ENCODE data around the gene SQOR.
A peak's percentile ranks its signal among the peaks of the same experiment; 100 is the strongest.

DNA sequence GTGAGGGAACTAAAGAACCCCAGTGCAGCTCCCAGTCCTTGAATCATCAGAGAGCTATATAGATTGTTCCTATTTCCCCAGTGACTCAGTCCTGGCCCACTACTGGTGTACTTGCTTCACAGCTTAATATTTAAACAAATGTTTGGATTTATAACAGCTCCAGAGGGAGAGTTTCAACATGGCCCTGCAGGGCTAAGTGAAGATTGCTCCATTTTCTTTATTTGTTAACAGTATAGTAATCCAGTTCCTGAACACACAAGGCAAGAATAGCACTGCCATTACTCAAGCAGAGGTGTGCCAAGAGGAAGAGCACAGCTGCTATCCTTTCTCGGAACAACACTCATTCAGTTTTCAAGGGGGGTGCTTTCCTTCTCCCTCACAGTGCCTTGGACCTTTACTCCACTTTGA, 6.5 kb downstream of the SQOR start:
- TF ChIP-seq, protein P1, sequence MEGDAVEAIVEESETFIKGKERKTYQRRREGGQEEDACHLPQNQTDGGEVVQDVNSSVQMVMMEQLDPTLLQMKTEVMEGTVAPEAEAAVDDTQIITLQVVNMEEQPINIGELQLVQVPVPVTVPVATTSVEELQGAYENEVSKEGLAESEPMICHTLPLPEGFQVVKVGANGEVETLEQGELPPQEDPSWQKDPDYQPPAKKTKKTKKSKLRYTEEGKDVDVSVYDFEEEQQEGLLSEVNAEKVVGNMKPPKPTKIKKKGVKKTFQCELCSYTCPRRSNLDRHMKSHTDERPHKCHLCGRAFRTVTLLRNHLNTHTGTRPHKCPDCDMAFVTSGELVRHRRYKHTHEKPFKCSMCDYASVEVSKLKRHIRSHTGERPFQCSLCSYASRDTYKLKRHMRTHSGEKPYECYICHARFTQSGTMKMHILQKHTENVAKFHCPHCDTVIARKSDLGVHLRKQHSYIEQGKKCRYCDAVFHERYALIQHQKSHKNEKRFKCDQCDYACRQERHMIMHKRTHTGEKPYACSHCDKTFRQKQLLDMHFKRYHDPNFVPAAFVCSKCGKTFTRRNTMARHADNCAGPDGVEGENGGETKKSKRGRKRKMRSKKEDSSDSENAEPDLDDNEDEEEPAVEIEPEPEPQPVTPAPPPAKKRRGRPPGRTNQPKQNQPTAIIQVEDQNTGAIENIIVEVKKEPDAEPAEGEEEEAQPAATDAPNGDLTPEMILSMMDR (IDR thresholded peaks at IDR 0.05), result peak in 1 of 4 donors; percentile 6
- TF ChIP-seq POLR2A (IDR thresholded peaks at IDR 0.05), result peak; percentile 71

Data from right lobe of liver (tissue), 4 donors.